OCI-M2 (cell line): ENCODE results near the gene ZNF438.
"Not testable (repeated sequence)": the region's sequence is repeated elsewhere in the genome, so short reads cannot be mapped to it uniquely, and the experiment has no call there.

ENCODE experiments used
- DNase-seq: peaks from one replicate; lab custom pipeline; 2025; ENCODE audit not compliant: unreplicated experiment; lab: John Stamatoyannopoulos, UW

ZNF438 gene

DNA sequence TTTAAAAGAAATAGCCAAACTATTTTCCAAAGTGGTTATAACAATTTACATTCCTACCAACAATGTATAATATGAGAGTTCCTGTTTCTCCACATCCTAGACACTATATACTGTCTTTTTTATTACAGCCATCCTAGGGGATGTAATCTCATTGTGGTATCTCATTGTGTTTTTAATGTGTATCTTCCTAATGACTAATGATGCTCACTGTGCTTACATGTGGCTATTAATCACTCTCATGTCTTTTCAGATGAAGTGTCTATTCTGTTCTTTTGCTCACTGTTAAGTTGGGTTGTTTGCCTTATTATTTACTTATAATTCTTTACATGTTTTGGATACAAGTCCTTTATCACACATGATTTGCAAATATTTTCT lies 71.8 kb downstream of the ZNF438 start:
- DNase-seq, result no peak

- not testable (repeated sequence) for DNase-seq
Measured at GRCh38 chr10:30949218-30949617, 82.4 kb downstream of the ZNF438 start.

DNA sequence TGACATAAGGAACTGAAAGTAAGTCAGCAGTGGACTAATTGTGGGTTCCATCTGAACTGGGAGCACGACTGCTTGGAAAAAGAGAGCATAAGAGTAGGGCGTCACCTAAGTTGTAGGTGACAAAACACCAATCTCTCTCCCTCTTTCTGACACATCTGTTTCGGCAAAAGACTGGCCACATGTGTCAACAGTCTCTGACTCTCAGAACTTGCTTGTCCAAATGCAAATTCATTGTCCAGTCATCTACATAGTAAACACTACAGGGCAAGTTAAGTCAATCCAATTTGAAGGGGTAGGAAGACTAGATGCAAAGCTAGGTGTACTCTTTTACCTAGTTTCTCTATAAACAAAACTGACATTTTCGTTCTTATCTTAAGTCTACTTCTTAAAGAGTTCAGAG lies 87.7 kb downstream of the ZNF438 start:
- DNase-seq, result no peak

- DNase-seq, result no peak
Measured at GRCh38 chr10:30943451-30943850, 88.2 kb downstream of the ZNF438 start.

GRCh38 chr10:30940256-30940655 lies 91.4 kb downstream of the ZNF438 start:
- DNase-seq, result no peak

GRCh38 chr10:30939643-30940251 lies 91.9 kb downstream of the ZNF438 start:
- no peak for DNase-seq

DNA sequence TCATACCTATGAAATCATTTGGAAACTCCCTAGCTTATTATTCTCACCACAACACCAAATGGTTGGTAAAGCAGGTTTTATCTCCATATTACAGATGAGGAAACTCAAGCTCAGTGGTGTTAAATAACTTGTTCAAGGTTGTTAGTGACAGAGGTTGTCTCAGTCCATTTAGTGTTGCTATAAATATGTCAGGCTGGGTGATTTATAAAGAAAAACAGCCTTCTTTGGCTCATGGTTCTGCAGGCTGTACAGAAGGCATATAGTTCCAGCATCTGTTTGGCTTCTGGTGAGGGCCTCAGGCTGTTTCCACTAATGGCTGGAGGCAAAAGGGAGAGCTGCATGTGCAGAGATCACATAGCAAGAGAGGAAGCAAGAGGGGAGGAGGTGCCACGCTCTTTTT lies 96.6 kb downstream of the ZNF438 start:
- DNase-seq, result no peak

GRCh38 chr10:30931094-30931493 lies 100.6 kb downstream of the ZNF438 start:
- no peak for DNase-seq

GRCh38 chr10:30929901-30930520 lies 101.7 kb downstream of the ZNF438 start:
- DNase-seq, result no peak

DNA sequence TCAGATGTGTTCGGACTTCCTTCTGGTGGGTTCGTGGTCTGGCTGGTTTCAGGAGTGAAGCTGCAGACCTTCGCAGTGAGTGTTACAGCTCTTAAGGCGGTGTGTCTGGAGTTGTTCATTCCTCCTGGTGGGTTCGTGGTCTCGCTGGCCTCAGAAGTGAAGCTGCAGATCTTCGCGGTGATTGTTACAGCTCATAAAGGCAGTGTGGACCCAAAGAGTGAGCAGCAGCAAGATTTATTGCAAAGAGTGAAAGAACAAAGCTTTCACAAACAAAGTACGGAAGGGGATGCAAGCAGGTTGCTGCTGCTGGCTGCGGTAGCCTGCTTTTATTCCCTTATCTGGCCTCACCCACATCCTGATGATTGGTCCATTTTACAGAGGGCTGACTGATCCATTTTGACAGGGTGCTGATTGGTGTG lies 102.3 kb downstream of the ZNF438 start:
- DNase-seq, result not testable (repeated sequence)

- DNase-seq, result no peak
Measured at GRCh38 chr10:30928742-30929141, 102.9 kb downstream of the ZNF438 start.

DNA sequence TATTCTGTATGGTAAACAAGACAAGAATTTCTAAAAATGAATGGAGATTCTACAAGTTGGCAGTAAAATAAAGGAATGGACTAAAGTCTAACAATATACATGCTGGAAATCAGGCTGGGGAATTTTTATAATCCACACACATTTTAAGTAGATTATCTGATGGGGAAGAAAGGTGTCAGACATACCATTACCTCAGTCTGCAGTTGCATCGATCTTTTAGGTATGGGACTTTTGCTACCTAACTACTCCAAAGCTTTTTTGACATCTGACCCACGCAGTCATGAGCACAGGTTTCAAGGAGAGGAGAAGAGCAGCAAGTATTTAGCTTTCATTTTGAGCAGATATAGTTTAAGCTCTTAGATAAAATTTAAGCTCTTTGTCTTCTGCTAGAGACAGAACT lies 113.0 kb downstream of the ZNF438 start:
- DNase-seq, result no peak

DNA sequence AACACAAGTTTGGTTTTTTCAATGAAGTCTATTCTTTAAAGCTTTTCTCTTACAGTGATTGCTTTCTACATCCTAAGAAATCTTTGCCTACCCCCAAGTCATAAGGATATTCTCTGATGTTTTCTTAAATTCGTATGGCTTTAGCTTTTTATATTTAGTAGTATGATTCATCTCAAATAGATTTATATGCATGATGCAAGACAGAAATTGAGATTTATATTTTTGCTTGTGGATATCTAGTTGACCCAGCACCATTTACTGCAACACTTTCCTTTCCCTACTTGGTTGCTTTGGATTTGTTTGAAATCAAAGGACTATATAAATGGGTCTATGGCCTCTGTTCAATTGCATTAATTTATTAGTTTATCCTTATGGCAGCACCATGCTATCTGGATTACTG lies 113.9 kb downstream of the ZNF438 start:
- DNase-seq, result no peak

- no peak for DNase-seq
Measured at GRCh38 chr10:30917067-30917466, 114.6 kb downstream of the ZNF438 start.

DNA sequence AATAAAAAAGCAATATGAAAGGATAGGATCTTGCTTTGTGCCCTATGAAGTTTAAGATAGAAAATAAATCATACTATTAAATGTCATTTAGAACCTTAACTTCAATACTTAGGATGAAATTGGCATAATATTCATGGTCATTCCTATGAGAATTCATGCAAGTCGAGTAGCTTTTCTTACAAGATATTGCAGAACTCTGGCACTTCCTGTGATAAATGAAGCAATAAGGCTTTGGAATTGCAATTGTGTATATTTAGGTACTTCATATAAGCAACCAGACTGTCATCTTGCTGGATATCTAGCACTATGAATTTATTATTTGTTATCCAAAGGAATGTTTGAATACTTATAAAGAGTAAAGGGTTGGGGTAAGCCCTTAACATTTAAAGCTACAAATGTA lies 116.5 kb downstream of the ZNF438 start:
- no peak for DNase-seq

- DNase-seq, result no peak
Measured at GRCh38 chr10:30911303-30911863, 120.3 kb downstream of the ZNF438 start.

GRCh38 chr10:30903397-30904138 lies 128.1 kb downstream of the ZNF438 start:
- no peak for DNase-seq

DNA sequence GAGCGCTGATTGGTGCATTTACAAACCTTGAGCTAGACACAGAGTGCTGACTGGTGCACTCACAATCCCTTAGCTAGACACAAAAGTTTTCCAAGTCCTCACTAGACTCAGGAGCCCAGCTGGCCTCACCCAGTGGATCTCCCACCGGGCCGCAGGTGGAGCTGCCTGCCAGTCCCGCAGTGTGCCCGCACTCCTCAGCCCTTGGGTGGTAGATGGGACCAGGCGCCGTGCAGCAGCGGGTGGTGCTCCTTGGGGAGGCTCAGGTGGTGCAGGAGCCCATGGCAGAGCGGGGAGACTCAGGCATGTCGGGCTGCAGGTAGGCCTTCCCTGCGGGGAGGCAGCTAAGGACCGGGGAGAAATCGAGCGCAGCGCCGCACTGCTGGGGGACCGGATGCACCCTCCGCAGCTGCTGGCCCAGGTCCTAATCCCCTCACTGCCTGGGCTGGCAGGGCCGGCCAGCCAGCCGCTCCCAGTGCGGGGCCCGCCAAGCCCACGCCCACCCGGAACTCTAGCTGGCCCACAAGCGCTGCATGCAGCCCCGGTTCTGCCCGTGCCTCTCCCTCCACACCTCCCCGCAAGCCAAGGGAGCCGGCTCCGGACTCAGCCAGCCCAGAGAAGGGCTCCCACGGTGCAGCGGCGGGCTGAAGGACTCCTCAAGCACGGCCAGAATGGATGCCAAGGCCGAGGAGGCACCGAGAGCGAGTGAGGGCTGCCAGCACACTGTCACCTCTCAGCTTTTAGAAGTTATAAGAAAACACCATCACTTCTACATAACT lies 128.9 kb downstream of the ZNF438 start:
- DNase-seq, result no peak

DNA sequence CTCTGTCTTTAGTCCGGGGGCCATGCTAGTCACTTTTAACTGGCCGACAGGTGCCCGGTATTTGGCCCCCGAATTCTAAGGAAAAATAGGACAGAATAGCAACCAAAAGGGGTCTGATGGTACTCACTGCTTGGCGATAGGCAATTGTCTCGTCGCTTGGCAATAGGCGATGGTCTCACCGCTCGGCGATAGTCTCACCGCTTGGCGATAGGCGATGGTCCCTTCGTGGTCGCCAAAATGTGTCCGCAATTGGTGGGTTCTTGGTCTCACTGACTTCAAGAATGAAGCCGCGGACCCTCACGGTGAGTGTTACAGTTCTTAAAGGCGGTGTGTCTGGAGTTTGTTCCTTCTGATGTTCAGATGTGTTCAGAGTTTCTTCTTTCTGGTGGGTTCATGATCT lies 130.2 kb downstream of the ZNF438 start:
- DNase-seq, result not testable (repeated sequence)

DNA sequence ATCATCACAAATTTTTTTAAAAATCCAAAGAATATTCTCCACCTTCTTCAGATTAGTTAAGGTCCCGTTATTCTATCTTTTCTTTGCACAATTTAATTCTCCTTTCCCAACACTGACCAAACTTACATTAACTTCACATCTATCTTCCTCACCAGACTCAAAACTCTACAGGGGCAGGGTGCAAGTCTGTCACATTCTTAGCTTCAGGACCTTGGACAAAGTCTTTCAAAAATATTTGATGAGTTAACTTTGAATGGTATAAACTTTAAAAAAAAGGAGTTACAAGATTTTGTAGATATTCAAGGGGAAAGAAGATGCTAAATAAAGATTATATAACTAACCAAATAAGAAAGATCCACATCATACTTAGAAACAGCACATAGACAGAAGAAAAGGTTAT lies 132.7 kb downstream of the ZNF438 start:
- no peak for DNase-seq

DNA sequence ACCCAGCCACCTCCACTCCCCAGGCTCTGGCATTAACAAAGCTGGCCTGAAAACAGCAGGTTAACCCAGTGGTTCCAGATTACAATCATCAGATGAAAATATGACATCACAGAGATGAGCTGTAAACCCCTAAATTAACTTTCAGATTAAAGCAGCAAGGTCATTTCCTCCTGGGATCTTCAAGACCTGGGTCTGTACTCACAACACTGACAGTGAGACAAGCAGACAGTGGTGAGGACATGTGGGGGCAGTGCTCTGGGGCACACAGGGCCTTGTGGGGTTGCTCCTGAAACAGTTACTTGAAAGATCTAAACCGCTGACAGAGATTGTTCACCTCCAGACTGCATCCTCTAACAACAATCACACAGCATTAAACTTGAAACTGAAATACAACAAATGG lies 134.1 kb downstream of the ZNF438 start:
- DNase-seq, result no peak
